ENCODE data around the gene EHD2.

- TF ChIP-seq, protein P1, sequence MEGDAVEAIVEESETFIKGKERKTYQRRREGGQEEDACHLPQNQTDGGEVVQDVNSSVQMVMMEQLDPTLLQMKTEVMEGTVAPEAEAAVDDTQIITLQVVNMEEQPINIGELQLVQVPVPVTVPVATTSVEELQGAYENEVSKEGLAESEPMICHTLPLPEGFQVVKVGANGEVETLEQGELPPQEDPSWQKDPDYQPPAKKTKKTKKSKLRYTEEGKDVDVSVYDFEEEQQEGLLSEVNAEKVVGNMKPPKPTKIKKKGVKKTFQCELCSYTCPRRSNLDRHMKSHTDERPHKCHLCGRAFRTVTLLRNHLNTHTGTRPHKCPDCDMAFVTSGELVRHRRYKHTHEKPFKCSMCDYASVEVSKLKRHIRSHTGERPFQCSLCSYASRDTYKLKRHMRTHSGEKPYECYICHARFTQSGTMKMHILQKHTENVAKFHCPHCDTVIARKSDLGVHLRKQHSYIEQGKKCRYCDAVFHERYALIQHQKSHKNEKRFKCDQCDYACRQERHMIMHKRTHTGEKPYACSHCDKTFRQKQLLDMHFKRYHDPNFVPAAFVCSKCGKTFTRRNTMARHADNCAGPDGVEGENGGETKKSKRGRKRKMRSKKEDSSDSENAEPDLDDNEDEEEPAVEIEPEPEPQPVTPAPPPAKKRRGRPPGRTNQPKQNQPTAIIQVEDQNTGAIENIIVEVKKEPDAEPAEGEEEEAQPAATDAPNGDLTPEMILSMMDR (IDR thresholded peaks at IDR 0.05; ENCODE audit: insufficient read depth, low read length) = no peak
- TF ChIP-seq, protein P2, sequence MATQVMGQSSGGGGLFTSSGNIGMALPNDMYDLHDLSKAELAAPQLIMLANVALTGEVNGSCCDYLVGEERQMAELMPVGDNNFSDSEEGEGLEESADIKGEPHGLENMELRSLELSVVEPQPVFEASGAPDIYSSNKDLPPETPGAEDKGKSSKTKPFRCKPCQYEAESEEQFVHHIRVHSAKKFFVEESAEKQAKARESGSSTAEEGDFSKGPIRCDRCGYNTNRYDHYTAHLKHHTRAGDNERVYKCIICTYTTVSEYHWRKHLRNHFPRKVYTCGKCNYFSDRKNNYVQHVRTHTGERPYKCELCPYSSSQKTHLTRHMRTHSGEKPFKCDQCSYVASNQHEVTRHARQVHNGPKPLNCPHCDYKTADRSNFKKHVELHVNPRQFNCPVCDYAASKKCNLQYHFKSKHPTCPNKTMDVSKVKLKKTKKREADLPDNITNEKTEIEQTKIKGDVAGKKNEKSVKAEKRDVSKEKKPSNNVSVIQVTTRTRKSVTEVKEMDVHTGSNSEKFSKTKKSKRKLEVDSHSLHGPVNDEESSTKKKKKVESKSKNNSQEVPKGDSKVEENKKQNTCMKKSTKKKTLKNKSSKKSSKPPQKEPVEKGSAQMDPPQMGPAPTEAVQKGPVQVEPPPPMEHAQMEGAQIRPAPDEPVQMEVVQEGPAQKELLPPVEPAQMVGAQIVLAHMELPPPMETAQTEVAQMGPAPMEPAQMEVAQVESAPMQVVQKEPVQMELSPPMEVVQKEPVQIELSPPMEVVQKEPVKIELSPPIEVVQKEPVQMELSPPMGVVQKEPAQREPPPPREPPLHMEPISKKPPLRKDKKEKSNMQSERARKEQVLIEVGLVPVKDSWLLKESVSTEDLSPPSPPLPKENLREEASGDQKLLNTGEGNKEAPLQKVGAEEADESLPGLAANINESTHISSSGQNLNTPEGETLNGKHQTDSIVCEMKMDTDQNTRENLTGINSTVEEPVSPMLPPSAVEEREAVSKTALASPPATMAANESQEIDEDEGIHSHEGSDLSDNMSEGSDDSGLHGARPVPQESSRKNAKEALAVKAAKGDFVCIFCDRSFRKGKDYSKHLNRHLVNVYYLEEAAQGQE (IDR thresholded peaks at IDR 0.05; ENCODE audit: insufficient replicate concordance, low read depth) = no peak
Measured at GRCh38 chr19:47766359-47766620, 53.1 kb downstream of the EHD2 start.

All from HL-60 (cell line).